PC-3 (cell line): ENCODE data around the gene DMRT1. TPM values are rescaled to one million over a fixed set of nuclear protein-coding genes. Genes with fewer than 3 reads are reported as not detected.

ENCODE experiments used
- ATAC-seq: fragments of 200-7000 bp; cut with Tn5 transposase; 2 replicates; pipeline ENCODE4 v1.9.1; 2020; ENCODE audit warnings: mild to moderate bottlenecking, moderate library complexity
- BruUV-seq: library from RNA; stranded (reverse); fragments of 400-500 nt; replicated peaks from 2 replicates; lab custom pipeline; 2021; lab: Mats Ljungman, UMichigan
- CTCF ChIA-PET: fragments of 300-600 bp; sonication (Branson Sonifier 250); formaldehyde crosslinking; loops from one replicate; lab custom pipeline; 2022; ENCODE audit warnings: antibody characterized with exemption; lab: Charles Lee
- POLR2A ChIA-PET: fragments of 300-600 bp; sonication (Branson Sonifier 250); formaldehyde crosslinking; loops from one replicate; lab custom pipeline; 2022; ENCODE audit warnings: antibody characterized with exemption; ENCODE audit not compliant: unreplicated experiment; lab: Charles Lee
- DNase-seq: peaks from one replicate; pipeline ENCODE4 v3.0.0-alpha.2; 2015
- H2AFZ ChIP-seq: fragments of 300-600 bp; sonication (generic); 2 replicates; pipeline ENCODE4 v1.6.0; 2016; ENCODE audit warnings: antibody characterized with exemption, low read length
- H3F3A ChIP-seq: fragments of 300-600 bp; sonication (generic); one replicate; pipeline ENCODE4 v1.6.0; 2017; ENCODE audit warnings: antibody characterized with exemption, low read length, control low read depth, mild to moderate bottlenecking; ENCODE audit not compliant: unreplicated experiment
- H3K27ac ChIP-seq: fragments of 300-600 bp; sonication (generic); 2 replicates; pipeline ENCODE4 v1.5.1; 2016; ENCODE audit warnings: mild to moderate bottlenecking, low read length
- H3K27me3 ChIP-seq: fragments of 300-600 bp; sonication (generic); 2 replicates; pipeline ENCODE4 v1.6.1; 2016; ENCODE audit warnings: low read length, mixed read lengths
- H3K36me3 ChIP-seq: fragments of 300-600 bp; sonication (generic); 2 replicates; pipeline ENCODE4 v1.6.1; 2016; ENCODE audit warnings: low read depth, mixed run types, low read length, mixed read lengths
- H3K4me1 ChIP-seq: fragments of 300-600 bp; sonication (generic); 2 replicates; pipeline ENCODE4 v1.5.1; 2016; ENCODE audit warnings: low read length; ENCODE audit not compliant: insufficient read depth
- H3K4me2 ChIP-seq: fragments of 300-600 bp; sonication (generic); 2 replicates; pipeline ENCODE4 v1.6.0; 2016; ENCODE audit warnings: low read length
- H3K4me3 ChIP-seq: fragments of 300-600 bp; sonication (generic); 2 replicates; pipeline ENCODE4 v1.5.1; 2016; ENCODE audit warnings: mild to moderate bottlenecking, low read length, mixed read lengths
- H3K79me2 ChIP-seq: fragments of 300-600 bp; sonication (generic); 2 replicates; pipeline ENCODE4 v1.6.1; 2017; ENCODE audit warnings: low read length, mixed read lengths
- H3K9ac ChIP-seq: fragments of 300-600 bp; sonication (generic); 2 replicates; pipeline ENCODE4 v1.6.0; 2016; ENCODE audit warnings: mild to moderate bottlenecking, low read length
- H3K9me2 ChIP-seq: fragments of 300-600 bp; sonication (generic); replicated peaks from 2 replicates; pipeline ENCODE4 v1.6.1; 2016; ENCODE audit warnings: mixed run types, low read length, mixed read lengths
- H3K9me3 ChIP-seq: fragments of 300-600 bp; sonication (generic); 2 replicates; pipeline ENCODE4 v1.6.1; 2016; ENCODE audit warnings: low read length, mixed read lengths
- H4K20me1 ChIP-seq: fragments of 300-600 bp; sonication (generic); 2 replicates; pipeline ENCODE4 v1.6.1; 2016; ENCODE audit warnings: low read length, mixed read lengths
- CTCF ChIP-seq: fragments of 300-600 bp; sonication (generic); conservative IDR thresholded peaks from 2 replicates; pipeline ENCODE4 v1.5.1; 2017; ENCODE audit warnings: antibody characterized with exemption, low read depth, mild to moderate bottlenecking, low read length
- EZH2 ChIP-seq: fragments of 300-600 bp; sonication (generic); IDR thresholded peaks from one replicate; pipeline ENCODE4 v1.6.1; 2017; ENCODE audit warnings: antibody characterized with exemption, mild to moderate bottlenecking, low read length; ENCODE audit not compliant: unreplicated experiment
- EZH2phosphoT487 ChIP-seq: fragments of 300-600 bp; sonication (generic); IDR thresholded peaks from 2 replicates; pipeline ENCODE4 v1.6.1; 2018; ENCODE audit warnings: mild to moderate bottlenecking, antibody characterized with exemption, low read length, borderline replicate concordance
- intact Hi-C: fragments of 100-400 bp; cut with micrococcal nuclease; formaldehyde crosslinking; loops from 2 replicates; pipeline ENCODE4 v1.9.0; 2023
- total RNA-seq: library from RNA; depleted of rRNA; stranded (reverse); fragments of >200 nt; gene quantifications from 2 replicates; pipeline ENCODE4 v1.2.3, GENCODE V29; 2014

DMRT1 gene
- total RNA-seq, 1 experiment from 2014 or later, result 0.04 TPM

GRCh38 chr9:974996-975739 lies 133.7 kb downstream of the DMRT1 start:
- no peaks in the 10 kb centered on the region for H3K9me2 ChIP-seq
- H2AFZ ChIP-seq, result no peak overlapping the region
- H3K4me1 ChIP-seq, result no peaks in the 10 kb centered on the region
- no peaks in the 10 kb centered on the region for H3K9me3 ChIP-seq
- H3K4me3 ChIP-seq, result no peak overlapping the region
- CTCF ChIA-PET, result no interaction called here
- H4K20me1 ChIP-seq, result no peaks in the 10 kb centered on the region
- no peaks in the 10 kb centered on the region for H3F3A ChIP-seq
- intact Hi-C loops, result no loop called here
- H3K27ac ChIP-seq, result no peak overlapping the region
- no peak overlapping the region for H3K4me2 ChIP-seq
- TF ChIP-seq EZH2phosphoT487 (no peak), CTCF (no peak), EZH2 (no peak)
- DNase-seq (no peak), ATAC-seq (no peak)
- H3K79me2 ChIP-seq, result no peaks in the 10 kb centered on the region
- H3K36me3 ChIP-seq, result no peaks in the 10 kb centered on the region
- POLR2A ChIA-PET, result no interaction called here
- H3K27me3 ChIP-seq, result peaks cover 33% of the 10 kb centered on the region
- H3K9ac ChIP-seq, result no peak overlapping the region
- no TSS peak for BruUV-seq

GRCh38 chr9:975740-976257 lies 134.3 kb downstream of the DMRT1 start:
- H3F3A ChIP-seq, result no peaks in the 10 kb centered on the region
- no peak for ATAC-seq
- intact Hi-C loops, result no loop called here
- H3K4me2 ChIP-seq, result no peak overlapping the region
- H3K9ac ChIP-seq, result no peak overlapping the region
- no peak for DNase-seq
- ChIA-PET POLR2A (no interaction called here), CTCF (no interaction called here)
- no peak overlapping the region for H3K27ac ChIP-seq
- no peak overlapping the region for H3K4me3 ChIP-seq
- no peaks in the 10 kb centered on the region for H3K9me3 ChIP-seq
- no peak overlapping the region for H2AFZ ChIP-seq
- no peaks in the 10 kb centered on the region for H4K20me1 ChIP-seq
- H3K27me3 ChIP-seq, result peaks cover 37% of the 10 kb centered on the region
- BruUV-seq, result no TSS peak
- no peaks in the 10 kb centered on the region for H3K79me2 ChIP-seq
- no peaks in the 10 kb centered on the region for H3K36me3 ChIP-seq
- no peaks in the 10 kb centered on the region for H3K4me1 ChIP-seq
- TF ChIP-seq EZH2phosphoT487 (no peak), EZH2 (no peak), CTCF (no peak)
- no peaks in the 10 kb centered on the region for H3K9me2 ChIP-seq

GRCh38 chr9:976258-976942 lies 134.9 kb downstream of the DMRT1 start, which contains the start of gene DMRT3:
Gene DMRT3 (plus strand): TSS chr9:976655. CDS start chr9:977002, 347 bp downstream.
- peak within 1 kb of the TSS; percentile 51 for H3K4me3 ChIP-seq
- peaks cover 38% of the 10 kb centered on the region for H3K27me3 ChIP-seq
- H3K79me2 ChIP-seq, result no peaks in the 10 kb centered on the region
- ChIA-PET CTCF (no interaction called here), POLR2A (no interaction called here)
- H3K9ac ChIP-seq, result no peak within 1 kb of the TSS
- no peaks in the 10 kb centered on the region for H3F3A ChIP-seq
- no peaks in the 10 kb centered on the region for H3K36me3 ChIP-seq
- peak within 1 kb of the TSS; percentile 55; the same call in 1 of the 2 replicates for H2AFZ ChIP-seq
- no peak for DNase-seq
- no peaks in the 10 kb centered on the region for H4K20me1 ChIP-seq
- intact Hi-C loops, result no loop called here
- no peaks in the 10 kb centered on the region for H3K4me1 ChIP-seq
- peak within 1 kb of the TSS; percentile 68 for H3K4me2 ChIP-seq
- H3K9me2 ChIP-seq, result no peaks in the 10 kb centered on the region
- BruUV-seq, result no TSS peak
- no peak for TF ChIP-seq CTCF
- no peak for TF ChIP-seq EZH2phosphoT487
- no peak for TF ChIP-seq EZH2
- no peaks in the 10 kb centered on the region for H3K9me3 ChIP-seq
- ATAC-seq, result peak; percentile 20; the same call in 1 of the 2 replicates
- no peak within 1 kb of the TSS for H3K27ac ChIP-seq
